Measurements from ENCODE around the gene NFASC.

NFASC gene

GRCh38 chr1:204863024-204863423 lies 7.6 kb upstream of the NFASC start:
- DNase-seq: no peak

- DNase-seq: no peak
Observed at GRCh38 chr1:204863730-204864129, 6.9 kb upstream of the NFASC start.

DNA sequence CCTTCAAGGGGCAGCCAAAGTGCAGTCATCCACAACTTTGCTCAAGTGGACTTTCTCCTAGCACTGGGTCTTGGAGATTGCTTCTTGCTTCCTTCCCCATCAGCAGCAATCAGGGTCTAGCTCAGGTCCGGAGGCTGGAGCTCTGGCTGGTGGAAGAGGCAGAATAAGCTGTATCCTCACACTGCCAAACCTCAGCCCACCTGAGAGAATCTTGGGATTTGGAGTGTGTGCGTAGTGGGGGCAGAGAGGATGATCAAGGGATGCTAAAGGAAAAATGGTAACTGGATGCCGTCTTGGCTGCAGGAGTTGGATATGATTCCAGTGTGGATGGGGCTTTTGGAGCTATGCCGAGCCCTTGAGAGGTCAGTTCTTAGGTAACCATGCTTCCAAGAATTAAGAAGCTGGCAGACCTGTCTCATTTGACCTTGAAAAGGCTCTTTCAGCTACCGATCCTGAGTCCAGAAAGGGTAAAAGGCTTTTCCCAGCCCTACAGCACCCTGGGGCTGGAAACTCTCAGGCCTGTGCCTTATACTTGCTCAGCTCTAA lies 4.5 kb upstream of the NFASC start:
- DNase-seq: no peak

DNA sequence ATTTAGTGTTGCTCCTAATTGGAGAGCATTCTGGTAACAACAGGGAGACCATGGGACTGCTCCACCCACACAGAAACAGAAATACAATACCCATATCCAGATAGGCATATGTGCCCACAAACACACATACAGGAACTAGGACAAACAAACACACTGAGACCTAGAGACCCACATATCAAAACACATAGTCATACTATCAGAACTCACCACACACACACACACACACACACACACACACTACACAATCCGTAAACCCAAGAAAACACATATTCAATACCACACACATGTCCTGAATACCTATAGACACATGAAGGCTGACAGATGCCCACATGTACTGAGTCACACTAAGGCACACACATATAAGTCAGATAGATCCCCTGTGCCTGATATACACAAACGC lies 3.5 kb upstream of the NFASC start:
- no peak for DNase-seq

DNA sequence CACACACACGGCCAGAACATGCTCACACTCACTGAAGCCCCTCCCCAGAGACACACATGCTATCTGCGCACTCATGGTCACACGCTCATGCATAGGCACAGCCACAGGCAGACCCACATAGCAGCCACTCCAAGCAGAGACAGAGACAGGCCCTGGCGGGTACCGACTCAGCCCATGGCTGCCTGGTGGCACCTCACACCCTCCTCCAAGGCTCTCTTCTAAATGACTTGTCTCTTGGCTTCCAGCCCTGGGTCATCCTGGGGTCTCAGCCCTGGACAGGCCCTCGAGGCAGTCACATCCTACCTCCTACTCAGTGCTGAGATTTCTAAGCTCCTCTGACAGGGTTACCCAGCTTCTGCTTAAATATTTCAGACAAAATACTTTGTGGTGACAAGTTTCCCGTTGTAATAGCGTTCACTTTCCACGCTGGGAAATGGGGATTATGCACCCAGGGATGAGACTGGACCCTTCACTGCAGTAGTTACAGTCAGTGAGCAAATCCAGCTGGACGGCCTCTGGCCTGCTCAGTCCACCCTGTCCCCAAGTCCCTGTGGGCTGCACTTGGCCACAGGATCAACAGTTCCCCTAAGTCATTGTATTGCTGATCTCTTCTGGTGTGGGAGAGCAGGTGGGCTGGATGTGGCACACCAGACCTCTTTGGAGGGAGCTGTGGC lies 2.9 kb upstream of the NFASC start:
- no peak for DNase-seq

GRCh38 chr1:204868340-204868700 lies 2.3 kb upstream of the NFASC start:
- DNase-seq: no peak

DNA sequence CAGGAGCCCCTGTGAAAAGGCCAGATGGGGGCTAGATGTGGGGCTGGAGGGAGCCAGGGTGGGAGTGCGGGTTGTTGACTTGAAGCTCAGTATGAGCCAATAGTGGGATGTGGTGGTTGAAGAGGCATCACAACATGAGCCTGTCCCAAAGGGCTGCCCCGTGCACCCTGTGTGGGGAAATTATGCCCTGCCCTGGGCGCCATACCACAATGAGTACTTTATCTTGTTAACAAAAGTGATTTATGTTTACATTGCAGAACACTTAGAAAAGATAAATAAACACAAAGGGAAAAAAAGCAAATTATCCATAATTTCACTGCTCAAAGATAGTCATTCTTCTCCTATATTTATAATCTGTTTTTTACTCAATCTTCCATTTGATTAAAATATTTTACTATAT lies 1.6 kb upstream of the NFASC start:
- peak; percentile 9 for DNase-seq

- no peak for DNase-seq
Observed at GRCh38 chr1:204871405-204872037, 859 bp downstream of the NFASC start.

DNA sequence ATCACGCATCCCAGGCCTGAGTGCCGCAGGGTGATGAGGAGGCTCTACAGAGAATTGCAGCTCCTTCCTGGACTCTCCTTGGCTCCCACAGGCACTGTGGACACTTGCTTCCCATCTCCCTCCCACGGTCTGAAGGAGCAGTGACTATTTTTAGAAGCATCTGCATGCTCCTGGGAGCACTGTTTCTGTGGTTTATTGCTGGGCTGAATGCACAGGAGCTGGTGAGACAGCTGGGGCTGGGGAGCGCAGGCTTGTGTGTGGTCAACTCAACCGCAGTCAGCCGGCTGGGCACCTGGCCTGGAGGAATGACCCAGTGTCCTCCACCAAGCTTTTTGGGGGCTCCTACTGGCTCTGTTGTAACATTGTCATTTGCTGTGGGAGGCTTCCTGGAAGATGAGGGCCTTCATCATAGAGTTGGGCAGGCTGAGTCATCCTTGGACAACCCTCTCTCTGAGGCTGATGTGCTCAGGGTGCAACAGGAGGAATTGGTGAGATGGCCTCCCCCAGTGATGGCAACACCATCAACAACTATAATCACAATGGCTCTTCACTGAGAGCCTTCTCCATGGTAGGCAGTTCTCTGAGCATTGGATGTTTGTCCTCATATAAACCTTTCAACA lies 1.7 kb downstream of the NFASC start:
- DNase-seq: no peak

DNA sequence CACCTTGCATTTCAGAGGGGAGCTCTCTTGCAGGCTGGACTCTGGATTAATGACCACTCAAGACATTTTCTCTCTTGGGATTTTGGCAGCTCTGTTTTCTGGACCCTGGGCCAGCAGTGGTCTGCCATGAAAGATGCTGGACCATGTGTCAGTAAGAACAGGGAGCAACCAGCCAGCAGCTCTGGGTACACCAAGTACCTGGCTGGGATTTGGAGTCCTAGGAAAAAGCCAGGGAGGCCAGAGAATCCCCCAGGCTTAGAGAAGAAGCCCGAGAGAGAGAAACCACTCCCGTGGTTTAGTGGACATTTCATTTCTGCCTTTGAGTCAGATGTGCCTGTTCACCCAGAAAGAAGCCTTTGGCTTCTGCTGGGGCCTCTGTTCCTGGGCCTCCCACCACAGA lies 2.5 kb downstream of the NFASC start:
- no peak for DNase-seq

- DNase-seq: no peak
Observed at GRCh38 chr1:204873714-204874113, 3.1 kb downstream of the NFASC start.

- DNase-seq: no peak
Observed at GRCh38 chr1:204874274-204874673, 3.6 kb downstream of the NFASC start.

- no peak for DNase-seq
Observed at GRCh38 chr1:204875255-204875654, 4.6 kb downstream of the NFASC start.

GRCh38 chr1:204878621-204879234 lies 8.1 kb downstream of the NFASC start:
- no peak for DNase-seq

DNA sequence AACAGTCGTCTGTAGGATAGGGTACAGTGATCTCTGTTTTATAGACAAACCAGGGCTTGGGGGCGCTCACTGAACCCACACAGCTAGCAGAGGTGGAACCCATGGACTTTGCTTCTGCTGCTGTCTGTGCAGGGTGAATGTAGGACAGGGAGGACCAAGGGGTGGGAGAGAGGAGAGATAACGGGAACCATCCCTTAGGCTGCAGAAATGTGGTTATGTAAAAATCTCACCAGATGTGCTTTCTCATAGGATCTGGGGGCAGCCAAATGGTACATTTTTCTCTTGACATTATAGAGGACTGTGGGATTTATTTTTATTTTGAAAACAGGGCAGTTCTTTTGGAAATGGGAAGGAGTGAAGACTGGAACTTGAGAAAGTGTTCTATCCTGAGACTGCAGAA lies 8.7 kb downstream of the NFASC start:
- no peak for DNase-seq

DNA sequence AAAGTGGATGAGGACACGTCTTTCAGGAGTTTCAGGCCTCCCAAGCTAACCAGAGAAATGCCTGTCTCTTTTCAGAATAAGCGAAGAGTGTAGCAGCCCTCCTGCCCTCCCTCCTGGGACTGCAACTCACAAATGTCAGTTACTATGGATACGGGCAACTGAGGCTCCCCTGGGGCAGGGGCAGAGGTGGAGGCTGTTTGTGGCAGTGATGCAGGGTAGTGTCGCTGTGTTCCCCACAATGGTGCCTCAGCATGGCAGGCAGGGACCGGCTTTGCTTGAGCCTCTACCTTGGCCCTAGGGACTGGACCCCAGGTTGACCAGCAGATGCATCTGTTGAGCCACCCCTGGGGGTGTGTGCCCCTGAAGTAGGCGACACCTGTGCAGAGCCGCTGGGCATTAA lies 10.2 kb downstream of the NFASC start:
- DNase-seq: no peak

DNA sequence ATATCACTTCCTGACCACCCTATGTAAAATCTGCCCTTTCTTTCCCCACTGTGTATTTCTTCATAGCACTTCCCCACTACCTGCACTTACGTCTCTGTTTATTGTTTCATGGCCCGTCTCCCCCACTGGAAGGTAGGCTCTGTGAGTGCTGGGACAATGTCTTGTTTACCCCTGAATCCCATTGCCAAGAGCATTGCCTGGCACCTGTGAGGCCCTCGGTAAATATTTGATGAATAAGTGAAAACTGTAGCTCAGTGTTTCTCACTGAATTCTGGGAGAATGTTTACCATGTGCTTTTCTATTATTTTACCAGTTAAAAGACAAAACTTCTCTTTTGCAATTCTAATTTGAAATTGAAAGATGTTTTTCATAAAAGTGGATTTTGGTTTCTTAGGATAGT lies 11.8 kb downstream of the NFASC start:
- no peak for DNase-seq

- no peak for DNase-seq
Observed at GRCh38 chr1:204883405-204883804, 12.7 kb downstream of the NFASC start.

- DNase-seq: no peak
Observed at GRCh38 chr1:204885288-204885711, 14.6 kb downstream of the NFASC start.

DNA sequence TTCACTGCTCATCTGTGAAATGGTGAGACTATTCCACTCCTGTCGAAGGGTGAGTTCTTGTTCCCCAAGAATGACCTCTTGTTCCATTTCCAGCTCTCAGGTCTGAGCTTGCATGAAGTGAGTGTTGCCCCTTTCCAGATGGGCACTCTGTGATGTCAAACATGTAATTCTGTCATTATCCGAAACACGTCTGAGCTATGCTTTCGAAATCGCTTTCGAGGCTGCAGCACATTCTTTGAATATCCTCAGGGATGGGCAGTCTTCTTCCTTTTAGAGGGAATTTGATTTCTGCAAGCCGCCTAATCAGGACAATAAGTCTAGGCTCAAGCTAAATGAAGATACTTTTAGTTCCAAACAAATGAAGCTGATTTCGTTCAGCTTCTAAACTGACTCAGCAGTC lies 15.1 kb downstream of the NFASC start:
- DNase-seq: no peak

GRCh38 chr1:204887846-204888245 lies 17.2 kb downstream of the NFASC start:
- DNase-seq: no peak

DNA sequence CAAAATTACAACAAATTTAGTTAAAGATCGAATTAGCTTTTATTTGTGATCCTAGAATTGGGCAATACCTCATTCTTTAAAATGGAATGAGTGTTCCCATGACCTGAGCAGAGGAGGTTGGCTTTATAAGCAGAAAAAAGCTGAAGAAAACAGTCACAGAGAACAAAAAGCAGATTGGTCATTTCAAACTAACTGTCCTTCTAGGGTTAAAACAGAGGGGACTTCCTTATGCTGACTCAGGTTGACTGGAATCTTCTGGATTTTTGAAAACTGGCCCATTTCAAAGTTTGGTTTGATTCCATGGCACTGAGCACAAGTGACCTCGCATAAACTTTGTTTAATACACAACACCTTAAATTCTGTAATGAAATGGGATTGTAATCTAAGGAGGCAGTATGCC lies 17.6 kb downstream of the NFASC start:
- DNase-seq: no peak

DNA sequence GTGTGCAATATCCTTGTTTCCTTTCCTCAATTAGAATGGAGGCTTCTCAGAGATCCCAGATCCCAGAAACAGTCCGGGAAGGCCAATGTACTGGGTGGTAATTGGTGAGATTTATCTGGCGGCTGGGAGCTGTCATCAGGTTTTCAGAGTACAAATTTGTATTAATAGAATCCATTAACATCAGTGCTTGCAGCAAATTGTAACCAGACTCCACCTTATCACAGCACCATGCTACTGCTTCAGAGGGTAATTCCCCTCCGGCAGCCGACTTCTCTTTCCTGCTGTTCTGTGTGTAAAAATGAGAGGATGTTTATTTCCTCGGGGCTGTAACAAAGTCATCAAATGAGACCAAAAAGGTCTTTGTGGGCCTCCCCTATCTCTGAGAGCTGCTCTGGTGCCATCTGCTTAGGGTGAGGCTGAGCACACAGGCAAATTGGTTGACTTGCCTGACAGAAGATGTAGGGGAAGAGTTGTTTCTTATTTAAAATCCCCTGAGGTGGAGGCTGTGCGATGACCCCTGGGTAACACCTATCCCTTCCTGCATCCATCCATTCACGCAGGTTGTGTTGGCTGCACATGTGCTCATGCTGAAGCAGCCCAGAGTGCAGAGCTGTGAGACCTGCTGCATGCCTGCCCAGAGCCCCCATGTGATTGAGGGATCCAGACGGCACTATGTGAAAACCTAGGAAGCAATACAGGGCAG lies 19.2 kb downstream of the NFASC start:
- DNase-seq: no peak
